ENCODE results near the gene UNKL.

Gene UNKL

GRCh38 chr16:1393613-1394176 is 20.8 kb downstream of the UNKL start:
- H3K36me3 ChIP-seq (ENCODE audit: control insufficient read depth, low read depth, low read length), result no peaks in the 10 kb centered on the region
- no peaks in the 10 kb centered on the region for H3K4me1 ChIP-seq (ENCODE audit: control insufficient read depth, low read depth, low read length)
- no peaks in the 10 kb centered on the region for H3K27me3 ChIP-seq (ENCODE audit: control insufficient read depth, insufficient read depth, low read length)
- H3K9ac ChIP-seq (ENCODE audit: low read length), result no peak overlapping the region
- H3K27ac ChIP-seq (ENCODE audit: low read length), result no peak overlapping the region
- no peak overlapping the region for H3K4me3 ChIP-seq (ENCODE audit: low read length)
- no peaks in the 10 kb centered on the region for H3K9me3 ChIP-seq (ENCODE audit: control insufficient read depth, low read depth, low read length)

- no peaks in the 10 kb centered on the region for H3K4me1 ChIP-seq (ENCODE audit: control insufficient read depth, low read depth, low read length)
- H3K9ac ChIP-seq (ENCODE audit: low read length), result no peak overlapping the region
- no peaks in the 10 kb centered on the region for H3K36me3 ChIP-seq (ENCODE audit: control insufficient read depth, low read depth, low read length)
- no peak overlapping the region for H3K4me3 ChIP-seq (ENCODE audit: low read length)
- no peaks in the 10 kb centered on the region for H3K9me3 ChIP-seq (ENCODE audit: control insufficient read depth, low read depth, low read length)
- H3K27me3 ChIP-seq (ENCODE audit: control insufficient read depth, insufficient read depth, low read length), result no peaks in the 10 kb centered on the region
- H3K27ac ChIP-seq (ENCODE audit: low read length), result no peak overlapping the region
These were observed 21.7 kb downstream of the UNKL start for GRCh38 chr16:1392826-1393225.

DNA sequence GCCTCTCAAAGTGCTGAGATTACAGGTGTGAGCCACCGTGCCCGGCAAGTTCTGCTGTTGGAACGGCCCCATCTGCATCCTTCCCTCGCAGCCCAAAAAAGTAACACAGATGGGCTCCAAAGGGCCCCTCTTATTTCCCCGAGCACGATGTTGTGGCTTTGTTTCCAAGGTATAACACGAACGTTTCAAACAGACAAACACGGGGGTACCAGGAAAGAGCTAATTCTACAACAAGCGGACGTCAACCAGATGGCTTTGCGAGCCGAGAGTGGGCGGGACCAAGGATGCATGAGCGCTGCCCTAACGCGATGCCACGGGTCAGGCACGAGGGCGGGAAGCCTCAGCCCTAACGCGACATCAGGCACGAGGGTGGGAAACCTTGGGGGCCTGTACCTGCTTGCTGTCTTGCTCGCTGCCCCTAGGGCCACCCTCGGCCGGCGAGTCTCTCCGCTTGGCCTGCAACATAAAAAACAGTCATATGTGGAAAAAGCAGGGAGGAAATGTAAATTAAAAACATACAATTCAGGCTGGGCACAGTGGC is 24.2 kb downstream of the UNKL start:
- H3K36me3 ChIP-seq (ENCODE audit: control insufficient read depth, low read depth, low read length), result no peaks in the 10 kb centered on the region
- H3K9me3 ChIP-seq (ENCODE audit: control insufficient read depth, low read depth, low read length), result no peaks in the 10 kb centered on the region
- H3K27ac ChIP-seq (ENCODE audit: low read length), result no peak overlapping the region
- H3K4me3 ChIP-seq (ENCODE audit: low read length), result no peak overlapping the region
- no peaks in the 10 kb centered on the region for H3K4me1 ChIP-seq (ENCODE audit: control insufficient read depth, low read depth, low read length)
- H3K9ac ChIP-seq (ENCODE audit: low read length), result no peak overlapping the region
- H3K27me3 ChIP-seq (ENCODE audit: control insufficient read depth, insufficient read depth, low read length), result no peaks in the 10 kb centered on the region

GRCh38 chr16:1389762-1390161 is 24.7 kb downstream of the UNKL start:
- Histone ChIP-seq H3K4me1 (ENCODE audit: control insufficient read depth, low read depth, low read length) (no peaks in the 10 kb centered on the region), H3K4me3 (ENCODE audit: low read length) (no peak overlapping the region), H3K9me3 (ENCODE audit: control insufficient read depth, low read depth, low read length) (no peaks in the 10 kb centered on the region), H3K27me3 (ENCODE audit: control insufficient read depth, insufficient read depth, low read length) (no peaks in the 10 kb centered on the region), H3K27ac (ENCODE audit: low read length) (no peak overlapping the region), H3K9ac (ENCODE audit: low read length) (no peak overlapping the region), H3K36me3 (ENCODE audit: control insufficient read depth, low read depth, low read length) (no peaks in the 10 kb centered on the region)

DNA sequence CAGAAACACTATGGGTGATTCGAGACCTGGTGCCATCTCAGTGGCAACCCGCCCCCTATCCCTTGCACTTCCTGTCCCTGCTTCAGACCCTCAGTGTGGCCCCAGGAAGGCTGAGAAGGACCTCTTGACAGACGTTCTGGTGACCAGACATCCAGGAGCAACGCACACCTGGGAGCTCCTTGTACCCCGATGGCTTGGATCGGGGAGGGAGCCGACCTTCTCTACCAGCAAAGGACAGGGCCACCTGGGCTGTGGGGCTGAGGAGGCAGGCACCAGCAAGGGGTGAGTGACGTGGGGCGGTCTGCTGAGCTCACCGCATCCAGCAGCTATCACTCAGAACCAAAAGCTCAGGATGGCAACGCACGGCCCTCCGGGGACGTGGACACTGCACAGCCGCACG is 27.2 kb downstream of the UNKL start:
- H3K27ac ChIP-seq (ENCODE audit: low read length), result no peak overlapping the region
- H3K9ac ChIP-seq (ENCODE audit: low read length), result no peak overlapping the region
- no peaks in the 10 kb centered on the region for H3K36me3 ChIP-seq (ENCODE audit: control insufficient read depth, low read depth, low read length)
- no peaks in the 10 kb centered on the region for H3K9me3 ChIP-seq (ENCODE audit: control insufficient read depth, low read depth, low read length)
- no peaks in the 10 kb centered on the region for H3K4me1 ChIP-seq (ENCODE audit: control insufficient read depth, low read depth, low read length)
- no peaks in the 10 kb centered on the region for H3K27me3 ChIP-seq (ENCODE audit: control insufficient read depth, insufficient read depth, low read length)
- H3K4me3 ChIP-seq (ENCODE audit: low read length), result no peak overlapping the region

DNA sequence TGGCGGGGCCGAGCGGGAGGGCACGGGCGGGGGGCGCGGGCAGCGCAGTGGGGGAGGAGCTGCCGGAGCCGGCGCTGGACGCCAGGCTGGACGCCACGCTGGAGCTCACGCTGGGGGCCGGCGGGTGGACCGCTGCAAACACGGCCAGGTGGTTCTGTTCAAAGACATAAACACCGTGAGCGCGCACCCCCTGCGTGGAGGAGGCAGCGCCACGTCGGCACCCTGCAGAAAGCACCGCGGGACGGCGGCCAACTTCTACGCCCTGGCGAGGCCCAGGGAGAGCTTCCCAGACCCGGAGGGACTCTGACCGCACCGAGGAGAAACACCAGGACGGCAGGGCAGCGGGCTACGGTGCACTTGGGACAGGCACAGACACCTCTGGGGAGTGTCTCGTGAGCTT is 29.3 kb downstream of the UNKL start:
- Histone ChIP-seq H3K4me3 (ENCODE audit: low read length) (no peak overlapping the region), H3K27me3 (ENCODE audit: control insufficient read depth, insufficient read depth, low read length) (peaks cover 5% of the 10 kb centered on the region), H3K36me3 (ENCODE audit: control insufficient read depth, low read depth, low read length) (no peaks in the 10 kb centered on the region), H3K4me1 (ENCODE audit: control insufficient read depth, low read depth, low read length) (peaks cover 2% of the 10 kb centered on the region), H3K27ac (ENCODE audit: low read length) (no peak overlapping the region), H3K9me3 (ENCODE audit: control insufficient read depth, low read depth, low read length) (no peaks in the 10 kb centered on the region), H3K9ac (ENCODE audit: low read length) (no peak overlapping the region)

- peaks cover 6% of the 10 kb centered on the region for H3K4me1 ChIP-seq (ENCODE audit: control insufficient read depth, low read depth, low read length)
- H3K27ac ChIP-seq (ENCODE audit: low read length), result no peak overlapping the region
- H3K4me3 ChIP-seq (ENCODE audit: low read length), result no peak overlapping the region
- no peaks in the 10 kb centered on the region for H3K9me3 ChIP-seq (ENCODE audit: control insufficient read depth, low read depth, low read length)
- H3K9ac ChIP-seq (ENCODE audit: low read length), result no peak overlapping the region
- peaks cover 8% of the 10 kb centered on the region for H3K27me3 ChIP-seq (ENCODE audit: control insufficient read depth, insufficient read depth, low read length)
- H3K36me3 ChIP-seq (ENCODE audit: control insufficient read depth, low read depth, low read length), result no peaks in the 10 kb centered on the region
These were observed 30.9 kb downstream of the UNKL start for GRCh38 chr16:1383556-1383955.

- Histone ChIP-seq H3K4me1 (ENCODE audit: control insufficient read depth, low read depth, low read length) (peaks cover 15% of the 10 kb centered on the region), H3K36me3 (ENCODE audit: control insufficient read depth, low read depth, low read length) (no peaks in the 10 kb centered on the region), H3K27me3 (ENCODE audit: control insufficient read depth, insufficient read depth, low read length) (peaks cover 8% of the 10 kb centered on the region), H3K9me3 (ENCODE audit: control insufficient read depth, low read depth, low read length) (no peaks in the 10 kb centered on the region), H3K4me3 (ENCODE audit: low read length) (no peak overlapping the region), H3K27ac (ENCODE audit: low read length) (no peak overlapping the region), H3K9ac (ENCODE audit: low read length) (no peak overlapping the region)
These were observed 32.7 kb downstream of the UNKL start for GRCh38 chr16:1381612-1382406.

DNA sequence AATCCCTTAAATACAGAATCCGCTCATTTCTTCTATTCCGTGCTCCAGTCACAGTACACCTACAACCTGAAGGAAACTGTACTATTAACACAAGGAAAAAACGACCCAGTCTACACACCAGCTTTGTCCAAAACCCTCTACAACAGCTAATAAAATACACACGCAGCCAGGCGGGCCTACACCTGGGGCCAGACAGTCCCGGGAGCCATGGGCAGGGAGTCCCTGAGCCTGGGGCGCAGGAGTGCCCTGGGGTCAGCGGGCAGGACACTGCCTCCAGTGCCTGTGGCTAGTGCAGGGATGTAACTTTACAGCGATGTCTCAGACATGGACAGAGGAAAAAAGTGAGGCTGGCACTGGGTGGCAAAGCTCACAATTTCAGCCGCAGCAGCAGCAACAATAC is 34.3 kb downstream of the UNKL start:
- Histone ChIP-seq H3K4me3 (ENCODE audit: low read length) (peak overlapping the region; percentile 71), H3K27ac (ENCODE audit: low read length) (no peak overlapping the region)

GRCh38 chr16:1379304-1380076 is 35.0 kb downstream of the UNKL start:
- H3K36me3 ChIP-seq (ENCODE audit: control insufficient read depth, low read depth, low read length), result no peaks in the 10 kb centered on the region
- peak overlapping the region; percentile 2 for H3K27ac ChIP-seq (ENCODE audit: low read length)
- H3K4me3 ChIP-seq (ENCODE audit: low read length), result peak overlapping the region; percentile 71
- H3K9ac ChIP-seq (ENCODE audit: low read length), result peak overlapping the region; percentile 90
- no peaks in the 10 kb centered on the region for H3K9me3 ChIP-seq (ENCODE audit: control insufficient read depth, low read depth, low read length)
- H3K4me1 ChIP-seq (ENCODE audit: control insufficient read depth, low read depth, low read length), result peaks cover 15% of the 10 kb centered on the region
- H3K27me3 ChIP-seq (ENCODE audit: control insufficient read depth, insufficient read depth, low read length), result peaks cover 8% of the 10 kb centered on the region

More for the DNA sequence above, 34.3 kb downstream of the UNKL start:
- Histone ChIP-seq H3K36me3 (ENCODE audit: control insufficient read depth, low read depth, low read length) (no peaks in the 10 kb centered on the region), H3K9ac (ENCODE audit: low read length) (no peak overlapping the region), H3K4me1 (ENCODE audit: control insufficient read depth, low read depth, low read length) (peaks cover 15% of the 10 kb centered on the region), H3K27me3 (ENCODE audit: control insufficient read depth, insufficient read depth, low read length) (peaks cover 8% of the 10 kb centered on the region), H3K9me3 (ENCODE audit: control insufficient read depth, low read depth, low read length) (no peaks in the 10 kb centered on the region)

- Histone ChIP-seq H3K27ac (ENCODE audit: low read length) (peak overlapping the region; percentile 2), H3K4me1 (ENCODE audit: control insufficient read depth, low read depth, low read length) (peaks cover 15% of the 10 kb centered on the region), H3K9ac (ENCODE audit: low read length) (peak overlapping the region; percentile 90), H3K9me3 (ENCODE audit: control insufficient read depth, low read depth, low read length) (no peaks in the 10 kb centered on the region), H3K4me3 (ENCODE audit: low read length) (peak overlapping the region; percentile 71), H3K27me3 (ENCODE audit: control insufficient read depth, insufficient read depth, low read length) (peaks cover 8% of the 10 kb centered on the region), H3K36me3 (ENCODE audit: control insufficient read depth, low read depth, low read length) (no peaks in the 10 kb centered on the region)
These were observed 35.6 kb downstream of the UNKL start for GRCh38 chr16:1378804-1379303.
